NCI-H446 (cell line): Measurements from ENCODE around the gene HNRNPA3.
"Not testable (repeated sequence)": the region's sequence is repeated elsewhere in the genome, so short reads cannot be mapped to it uniquely, and the experiment has no call there.

Experiments used
- DNase-seq, 2 experiments: peaks; one replicate each; lab custom pipeline; 2025; lab: John Stamatoyannopoulos, UW

The HNRNPA3 gene

GRCh38 chr2:177256026-177256425 is 43.4 kb downstream of the HNRNPA3 start:
- no peak for DNase-seq

GRCh38 chr2:177256695-177257094 is 44.1 kb downstream of the HNRNPA3 start:
- DNase-seq: no peak

- DNase-seq: no peak
Measured at GRCh38 chr2:177257471-177257870, 44.9 kb downstream of the HNRNPA3 start.

GRCh38 chr2:177258059-177258458 is 45.5 kb downstream of the HNRNPA3 start:
- DNase-seq: no peak

GRCh38 chr2:177260379-177260778 is 47.8 kb downstream of the HNRNPA3 start:
- no peak for DNase-seq

GRCh38 chr2:177261116-177262060 is 48.8 kb downstream of the HNRNPA3 start:
- no peak for DNase-seq

- DNase-seq: no peak
Measured at GRCh38 chr2:177262092-177262491, 49.5 kb downstream of the HNRNPA3 start.

GRCh38 chr2:177262958-177263450 is 50.4 kb downstream of the HNRNPA3 start:
- no peak for DNase-seq

- peak; percentile 94 to 96 for DNase-seq
Measured at GRCh38 chr2:177263451-177264208, 51.0 kb downstream of the HNRNPA3 start.

GRCh38 chr2:177264209-177264692 is 51.7 kb downstream of the HNRNPA3 start:
- no peak for DNase-seq

- DNase-seq: peak; percentile 79 to 92
Measured at GRCh38 chr2:177264693-177265587, 52.3 kb downstream of the HNRNPA3 start, which contains the start of gene NFE2L2. NFE2L2 (minus strand) TSS chr2:177264727; CDS start chr2:177264576, 151 bp downstream.

GRCh38 chr2:177265824-177266817 is 53.5 kb downstream of the HNRNPA3 start:
- no peak for DNase-seq

GRCh38 chr2:177266955-177267354 is 54.4 kb downstream of the HNRNPA3 start:
- DNase-seq: not testable (repeated sequence)

GRCh38 chr2:177268187-177268871 is 55.7 kb downstream of the HNRNPA3 start:
- no peak for DNase-seq

GRCh38 chr2:177268901-177269300 is 56.3 kb downstream of the HNRNPA3 start:
- DNase-seq: no peak

- DNase-seq: no peak
Measured at GRCh38 chr2:177270531-177270930, 57.9 kb downstream of the HNRNPA3 start.

GRCh38 chr2:177271981-177272666 is 59.5 kb downstream of the HNRNPA3 start:
- no peak for DNase-seq

- DNase-seq: no peak
Measured at GRCh38 chr2:177272765-177273164, 60.2 kb downstream of the HNRNPA3 start.

GRCh38 chr2:177273408-177273807 is 60.8 kb downstream of the HNRNPA3 start:
- peak; percentile 9 to 43 for DNase-seq
